ENCODE results near the gene AQP10.

DNA sequence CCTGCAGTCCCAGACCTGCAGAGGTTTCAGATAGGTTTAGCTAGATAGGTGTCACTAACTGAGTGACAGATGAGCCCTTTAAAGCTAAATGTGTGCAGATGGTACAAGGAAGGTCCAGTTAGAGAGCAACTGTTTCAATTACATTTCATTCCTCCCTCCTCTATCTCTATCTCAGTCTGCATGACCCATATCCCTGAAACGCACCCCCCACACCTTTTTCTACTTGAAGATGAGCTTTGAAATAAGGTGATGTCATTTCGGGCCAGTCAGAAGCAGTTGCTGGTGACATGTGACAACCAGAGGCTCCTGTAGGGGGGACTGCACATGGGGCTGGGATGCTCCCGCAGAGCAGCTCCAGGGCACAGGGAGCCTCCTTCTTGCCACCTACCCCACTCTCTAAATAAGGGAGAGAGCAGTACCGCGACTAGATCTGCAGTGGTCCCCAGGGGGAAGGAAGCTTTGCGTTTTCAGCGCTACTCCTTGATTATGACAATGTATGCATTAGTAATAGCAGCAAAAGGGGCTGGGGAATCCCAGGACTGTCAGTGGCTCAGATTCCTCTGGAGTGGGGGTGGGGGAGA, 8.7 kb downstream of the AQP10 start:
- TF ChIP-seq, protein P1, sequence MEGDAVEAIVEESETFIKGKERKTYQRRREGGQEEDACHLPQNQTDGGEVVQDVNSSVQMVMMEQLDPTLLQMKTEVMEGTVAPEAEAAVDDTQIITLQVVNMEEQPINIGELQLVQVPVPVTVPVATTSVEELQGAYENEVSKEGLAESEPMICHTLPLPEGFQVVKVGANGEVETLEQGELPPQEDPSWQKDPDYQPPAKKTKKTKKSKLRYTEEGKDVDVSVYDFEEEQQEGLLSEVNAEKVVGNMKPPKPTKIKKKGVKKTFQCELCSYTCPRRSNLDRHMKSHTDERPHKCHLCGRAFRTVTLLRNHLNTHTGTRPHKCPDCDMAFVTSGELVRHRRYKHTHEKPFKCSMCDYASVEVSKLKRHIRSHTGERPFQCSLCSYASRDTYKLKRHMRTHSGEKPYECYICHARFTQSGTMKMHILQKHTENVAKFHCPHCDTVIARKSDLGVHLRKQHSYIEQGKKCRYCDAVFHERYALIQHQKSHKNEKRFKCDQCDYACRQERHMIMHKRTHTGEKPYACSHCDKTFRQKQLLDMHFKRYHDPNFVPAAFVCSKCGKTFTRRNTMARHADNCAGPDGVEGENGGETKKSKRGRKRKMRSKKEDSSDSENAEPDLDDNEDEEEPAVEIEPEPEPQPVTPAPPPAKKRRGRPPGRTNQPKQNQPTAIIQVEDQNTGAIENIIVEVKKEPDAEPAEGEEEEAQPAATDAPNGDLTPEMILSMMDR (IDR thresholded peaks at IDR 0.05): no peak
- no peak for TF ChIP-seq POLR2A (IDR thresholded peaks at IDR 0.05)

Data from thyroid gland (tissue), 4 donors.